ENCODE measurements around the gene ZNF217. TPM values are rescaled to one million over a fixed set of nuclear protein-coding genes. Genes with fewer than 3 reads are reported as not detected.
"Not testable (repeated sequence)": the region's sequence is repeated elsewhere in the genome, so short reads cannot be mapped to it uniquely, and the experiment has no call there.

The ZNF217 gene
- total RNA-seq, 1 donor from 2014 or later, result 40.8 TPM

DNA sequence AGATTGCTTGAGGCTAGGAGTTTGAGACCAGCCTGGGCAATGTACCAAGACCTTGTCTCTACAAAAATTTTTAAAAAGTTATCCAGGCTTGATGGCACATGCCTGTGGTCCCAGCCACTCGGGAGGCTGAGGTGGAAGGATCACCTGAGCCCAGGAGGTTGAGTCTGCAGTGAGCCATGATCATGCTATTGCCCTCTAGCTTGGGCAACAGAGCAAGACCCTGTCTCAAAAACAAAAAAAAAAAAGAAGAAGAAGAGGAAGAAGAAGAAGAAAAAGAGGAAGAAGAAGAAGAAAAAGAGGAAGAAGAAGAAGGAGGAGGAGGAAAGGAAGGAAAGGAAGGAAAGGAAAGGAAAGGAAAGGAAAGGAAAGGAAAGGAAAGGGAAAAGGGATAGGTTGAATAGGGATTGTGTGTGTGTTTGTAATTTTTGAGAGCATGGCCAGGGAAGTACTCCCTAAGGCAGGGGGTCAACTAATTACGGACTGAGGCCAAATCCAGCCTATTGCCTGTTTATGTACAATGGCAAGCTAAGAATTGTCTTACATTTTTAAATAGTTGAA, 43.0 kb upstream of the ZNF217 start:
- no peaks in the 10 kb centered on the region for H3K27me3 ChIP-seq (ENCODE audit: control insufficient read depth, insufficient read depth, low read length)
- no peak overlapping the region for H3K4me3 ChIP-seq (ENCODE audit: low read depth, low read length)
- no peak for DNase-seq (ENCODE audit: low read depth)
- TF ChIP-seq, protein P1, sequence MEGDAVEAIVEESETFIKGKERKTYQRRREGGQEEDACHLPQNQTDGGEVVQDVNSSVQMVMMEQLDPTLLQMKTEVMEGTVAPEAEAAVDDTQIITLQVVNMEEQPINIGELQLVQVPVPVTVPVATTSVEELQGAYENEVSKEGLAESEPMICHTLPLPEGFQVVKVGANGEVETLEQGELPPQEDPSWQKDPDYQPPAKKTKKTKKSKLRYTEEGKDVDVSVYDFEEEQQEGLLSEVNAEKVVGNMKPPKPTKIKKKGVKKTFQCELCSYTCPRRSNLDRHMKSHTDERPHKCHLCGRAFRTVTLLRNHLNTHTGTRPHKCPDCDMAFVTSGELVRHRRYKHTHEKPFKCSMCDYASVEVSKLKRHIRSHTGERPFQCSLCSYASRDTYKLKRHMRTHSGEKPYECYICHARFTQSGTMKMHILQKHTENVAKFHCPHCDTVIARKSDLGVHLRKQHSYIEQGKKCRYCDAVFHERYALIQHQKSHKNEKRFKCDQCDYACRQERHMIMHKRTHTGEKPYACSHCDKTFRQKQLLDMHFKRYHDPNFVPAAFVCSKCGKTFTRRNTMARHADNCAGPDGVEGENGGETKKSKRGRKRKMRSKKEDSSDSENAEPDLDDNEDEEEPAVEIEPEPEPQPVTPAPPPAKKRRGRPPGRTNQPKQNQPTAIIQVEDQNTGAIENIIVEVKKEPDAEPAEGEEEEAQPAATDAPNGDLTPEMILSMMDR (IDR thresholded peaks at IDR 0.05; ENCODE audit: insufficient read depth, low read length, poor library complexity, severe bottlenecking), result no peak
- H3K36me3 ChIP-seq (ENCODE audit: control insufficient read depth, insufficient read depth, low read length), result no peaks in the 10 kb centered on the region

DNA sequence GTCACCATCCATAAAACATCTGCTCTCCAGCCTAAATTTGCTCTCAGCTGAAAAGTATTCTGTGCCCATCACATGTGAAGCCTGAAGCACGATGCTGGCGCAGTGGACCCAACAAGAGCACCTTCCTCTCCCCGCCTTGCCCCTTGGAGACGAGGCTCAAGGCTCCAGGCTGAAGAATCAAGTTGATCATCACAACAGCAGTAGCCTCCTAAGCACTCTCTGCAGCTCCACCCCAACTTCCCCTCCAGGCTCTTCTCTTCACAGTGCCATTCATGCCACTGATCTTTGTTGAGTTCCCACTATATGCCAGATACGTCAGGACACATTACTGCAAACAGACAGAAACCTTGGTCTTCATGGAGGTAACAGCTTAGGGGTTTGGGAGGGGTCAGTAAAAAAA, 41.6 kb upstream of the ZNF217 start:
- H3K27me3 ChIP-seq (ENCODE audit: control insufficient read depth, insufficient read depth, low read length), result no peaks in the 10 kb centered on the region
- no peak for DNase-seq (ENCODE audit: low read depth)
- no peaks in the 10 kb centered on the region for H3K36me3 ChIP-seq (ENCODE audit: control insufficient read depth, insufficient read depth, low read length)
- TF ChIP-seq, protein P1 (IDR thresholded peaks at IDR 0.05; ENCODE audit: insufficient read depth, low read length, poor library complexity, severe bottlenecking), result no peak
- H3K4me3 ChIP-seq (ENCODE audit: low read depth, low read length), result no peak overlapping the region

DNA sequence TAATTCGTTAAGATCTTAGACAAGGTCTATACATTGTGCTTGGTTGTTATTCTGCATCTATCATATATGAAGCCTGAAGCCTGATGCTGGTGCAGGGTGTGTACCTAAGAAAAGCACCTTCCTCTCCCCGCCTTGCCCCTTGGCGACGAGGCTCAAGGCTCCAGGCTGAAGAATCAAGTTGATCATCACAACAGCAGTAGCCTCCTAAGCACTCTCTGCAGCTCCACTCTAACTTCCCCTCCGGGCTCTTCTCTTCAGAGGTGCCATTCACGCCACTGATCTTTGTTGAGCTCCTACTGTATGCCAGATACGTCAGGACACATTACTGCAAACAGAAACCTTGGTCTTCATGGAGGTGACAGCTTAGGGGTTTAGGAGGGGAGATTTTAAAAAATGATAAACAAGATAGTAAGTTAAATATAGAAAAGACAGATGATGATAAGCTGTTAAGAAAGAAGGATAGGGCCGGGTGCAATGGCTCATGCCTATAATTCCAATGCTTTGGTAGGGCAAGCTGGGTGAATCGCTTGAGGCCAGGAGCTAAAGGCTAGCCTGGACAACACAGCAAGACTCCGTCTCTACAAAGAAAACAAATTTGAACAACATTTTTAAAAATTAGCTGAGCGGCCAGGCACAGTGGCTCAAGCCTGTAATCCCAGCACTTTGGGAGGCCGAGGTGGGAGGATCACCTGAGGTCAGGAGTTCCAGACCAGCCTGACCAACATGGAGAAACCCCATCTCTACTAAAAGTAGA, 38.4 kb upstream of the ZNF217 start:
- Histone ChIP-seq H3K4me3 (ENCODE audit: low read depth, low read length) (no peak overlapping the region), H3K27me3 (ENCODE audit: control insufficient read depth, insufficient read depth, low read length) (no peaks in the 10 kb centered on the region), H3K36me3 (ENCODE audit: control insufficient read depth, insufficient read depth, low read length) (no peaks in the 10 kb centered on the region)
- TF ChIP-seq, protein P1 (IDR thresholded peaks at IDR 0.05; ENCODE audit: insufficient read depth, low read length, poor library complexity, severe bottlenecking), result no peak
- DNase-seq (ENCODE audit: low read depth), result no peak

DNA sequence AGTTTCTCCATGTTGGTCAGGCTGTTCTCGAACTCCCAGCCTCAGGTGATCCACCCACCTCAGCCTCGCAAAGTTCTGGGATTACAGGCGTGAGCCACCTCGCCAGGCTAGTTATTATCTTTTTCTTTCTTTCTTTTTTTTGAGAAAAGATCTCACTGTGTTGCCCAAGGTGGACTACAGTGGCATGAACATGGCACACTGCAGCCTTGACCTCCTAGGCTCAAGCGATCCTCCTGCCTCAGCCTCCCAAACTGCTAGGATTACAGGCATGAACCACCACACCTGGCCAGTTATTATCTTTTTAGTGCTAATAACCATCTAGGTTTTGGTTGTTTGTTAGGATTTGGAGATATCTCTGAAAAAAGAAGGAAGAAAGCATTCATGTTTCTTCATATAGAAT, 35.8 kb upstream of the ZNF217 start:
- Histone ChIP-seq H3K4me3 (ENCODE audit: low read depth, low read length) (no peak overlapping the region), H3K36me3 (ENCODE audit: control insufficient read depth, insufficient read depth, low read length) (no peaks in the 10 kb centered on the region), H3K27me3 (ENCODE audit: control insufficient read depth, insufficient read depth, low read length) (no peaks in the 10 kb centered on the region)
- DNase-seq (ENCODE audit: low read depth), result no peak
- TF ChIP-seq, protein P1 (IDR thresholded peaks at IDR 0.05; ENCODE audit: insufficient read depth, low read length, poor library complexity, severe bottlenecking), result no peak

DNA sequence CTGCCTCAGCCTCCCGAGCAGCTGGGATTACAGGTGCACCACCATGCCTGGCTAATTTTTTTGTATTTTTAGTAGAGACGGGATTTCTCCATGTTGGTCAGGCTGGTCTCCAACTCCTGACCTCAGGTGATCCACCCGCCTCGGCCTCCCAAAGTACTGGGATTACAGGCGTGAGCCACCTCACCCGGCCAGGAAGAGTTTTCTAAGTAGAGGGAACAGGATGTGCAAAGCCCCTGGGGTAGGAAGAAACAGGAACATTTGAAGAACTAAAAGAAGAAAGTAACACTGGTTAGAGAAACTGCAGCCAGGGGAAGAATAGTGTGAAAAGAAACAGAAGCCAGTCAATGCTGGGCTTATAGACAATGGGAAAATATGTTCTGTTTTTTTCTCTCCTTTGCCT, 35.1 kb upstream of the ZNF217 start:
- not testable (repeated sequence) for H3K27me3 ChIP-seq (ENCODE audit: control insufficient read depth, insufficient read depth, low read length); H3K36me3 ChIP-seq (ENCODE audit: control insufficient read depth, insufficient read depth, low read length); DNase-seq (ENCODE audit: low read depth); H3K4me3 ChIP-seq (ENCODE audit: low read depth, low read length)

DNA sequence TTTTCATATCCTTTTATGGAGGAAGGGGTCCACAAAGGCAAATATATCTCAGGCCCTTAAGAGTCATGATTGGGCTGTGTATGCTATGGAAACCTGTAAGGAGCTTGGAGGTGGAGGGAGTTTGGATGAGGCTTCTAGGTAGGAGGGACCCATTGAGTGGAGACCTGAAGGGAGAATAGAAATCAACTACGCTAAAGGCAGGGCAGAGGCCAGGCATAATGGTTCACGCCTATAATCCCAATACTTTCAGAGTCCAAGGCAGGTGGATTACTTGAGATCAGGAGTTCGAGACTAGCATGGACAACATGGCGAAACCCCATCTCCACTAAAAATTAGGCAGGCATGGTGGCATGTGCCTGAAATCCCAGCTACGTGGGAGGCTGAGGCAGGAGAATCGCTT, 34.4 kb upstream of the ZNF217 start:
- TF ChIP-seq, protein P1 (IDR thresholded peaks at IDR 0.05; ENCODE audit: insufficient read depth, low read length, poor library complexity, severe bottlenecking), result no peak
- H3K27me3 ChIP-seq (ENCODE audit: control insufficient read depth, insufficient read depth, low read length), result no peaks in the 10 kb centered on the region
- no peaks in the 10 kb centered on the region for H3K36me3 ChIP-seq (ENCODE audit: control insufficient read depth, insufficient read depth, low read length)
- DNase-seq (ENCODE audit: low read depth), result no peak
- H3K4me3 ChIP-seq (ENCODE audit: low read depth, low read length), result no peak overlapping the region

DNA sequence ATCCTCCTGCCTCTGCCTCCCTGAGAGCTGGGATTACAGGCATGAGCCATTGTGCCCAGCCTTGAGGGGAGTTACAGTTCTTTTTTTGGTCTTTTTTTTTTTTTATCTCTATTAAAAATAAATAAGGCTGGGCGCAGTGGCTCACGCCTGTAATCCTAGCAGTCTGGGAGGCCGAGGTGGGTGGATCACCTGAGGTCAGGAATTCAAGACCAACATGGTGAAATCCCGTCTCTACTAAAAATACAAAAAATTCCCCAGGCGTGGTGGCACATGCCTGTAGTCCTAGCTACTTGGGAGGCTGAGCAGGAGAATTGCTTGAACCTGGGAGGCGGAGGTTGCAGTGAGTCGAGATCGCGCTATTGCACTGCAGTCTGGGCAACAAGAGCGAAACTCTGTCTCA, 33.4 kb upstream of the ZNF217 start:
- not testable (repeated sequence) for H3K36me3 ChIP-seq (ENCODE audit: control insufficient read depth, insufficient read depth, low read length); DNase-seq (ENCODE audit: low read depth); H3K4me3 ChIP-seq (ENCODE audit: low read depth, low read length); H3K27me3 ChIP-seq (ENCODE audit: control insufficient read depth, insufficient read depth, low read length)

Measured in kidney epithelial cell (primary cell).